Panc1 (cell line): ENCODE results near the gene GNG7. TPM values are rescaled to one million over a fixed set of nuclear protein-coding genes. Genes with fewer than 3 reads are reported as not detected.

Experiments used
- ATAC-seq: fragments of 200-7000 bp; cut with Tn5 transposase; 2 replicates; pipeline ENCODE4 v1.9.1; 2020; ENCODE audit warnings: mild to moderate bottlenecking, moderate library complexity
- BruUV-seq: library from RNA; stranded (reverse); fragments of 400-500 nt; replicated peaks from 2 replicates; lab custom pipeline; 2021; lab: Mats Ljungman, UMichigan
- CTCF ChIA-PET: fragments of 300-600 bp; sonication (Branson Sonifier 250); formaldehyde crosslinking; loops from one replicate; lab custom pipeline; 2022; ENCODE audit warnings: antibody characterized with exemption; lab: Charles Lee
- POLR2A ChIA-PET: fragments of 300-600 bp; sonication (Branson Sonifier 250); formaldehyde crosslinking; loops from one replicate; lab custom pipeline; 2022; ENCODE audit warnings: antibody characterized with exemption; lab: Charles Lee
- DNase-seq: peaks from one replicate; pipeline ENCODE4 v3.0.0-alpha.2; 2010; ENCODE audit warnings: low read depth, low spot score
- H3K27ac ChIP-seq: 2 replicates; pipeline ENCODE4 v1.5.1; 2011; ENCODE audit warnings: mild to moderate bottlenecking, low read length, inconsistent platforms
- H3K27me3 ChIP-seq: fragments of 200-500 bp; sonication (Bioruptor generic); 2 replicates; pipeline ENCODE4 v1.6.0; 2014; ENCODE audit warnings: low read length, inconsistent platforms; ENCODE audit not compliant: control insufficient read depth, insufficient read depth
- H3K36me3 ChIP-seq: fragments of 200-500 bp; sonication (Bioruptor generic); 2 replicates; pipeline ENCODE4 v1.5.1; 2014; ENCODE audit warnings: inconsistent platforms, mild to moderate bottlenecking, low read length, moderate library complexity; ENCODE audit not compliant: control insufficient read depth, insufficient read depth
- H3K4me1 ChIP-seq: 2 replicates; pipeline ENCODE4 v1.5.1; 2011; ENCODE audit warnings: inconsistent platforms, mild to moderate bottlenecking, low read length, moderate library complexity; ENCODE audit not compliant: control insufficient read depth, insufficient read depth
- H3K4me3 ChIP-seq, 2 experiments: 2 replicates each; pipeline ENCODE4 v1.5.1; 2011 to 2012; ENCODE audit warnings: low read depth in 2 of 2, low read length in 2 of 2, mild to moderate bottlenecking in 2 of 2, inconsistent platforms in 1 of 2, moderate library complexity in 1 of 2
- H3K9me3 ChIP-seq: fragments of 200-500 bp; sonication (Bioruptor generic); 2 replicates; pipeline ENCODE4 v1.5.1; 2014; ENCODE audit warnings: low read depth, mild to moderate bottlenecking, inconsistent platforms, low read length, moderate library complexity; ENCODE audit not compliant: control insufficient read depth, insufficient read depth
- CTCF ChIP-seq: fragments of 450-650 bp; IDR thresholded peaks from 2 replicates; pipeline ENCODE4 v1.5.1; 2017; ENCODE audit warnings: mild to moderate bottlenecking
- POLR2AphosphoS5 ChIP-seq: IDR thresholded peaks from 2 replicates; pipeline ENCODE4 v1.6.1; 2012; ENCODE audit warnings: mild to moderate bottlenecking, low read depth, low read length, moderate library complexity
- REST ChIP-seq, 2 experiments: IDR thresholded peaks; 2 replicates each; pipeline ENCODE4 v1.6.1; 2011 to 2012; ENCODE audit warnings: low read depth in 2 of 2, control low read depth in 1 of 2, low read length in 1 of 2, mild to moderate bottlenecking in 1 of 2, moderate library complexity in 1 of 2; ENCODE audit not compliant: insufficient read depth in 1 of 2
- SIN3A ChIP-seq: IDR thresholded peaks from 2 replicates; pipeline ENCODE4 v1.6.1; 2012; ENCODE audit warnings: low read depth, mild to moderate bottlenecking, low read length, moderate library complexity, borderline replicate concordance; ENCODE audit not compliant: insufficient read depth
- TCF7L2 ChIP-seq: IDR thresholded peaks from 2 replicates; pipeline ENCODE4 v1.6.1; 2011; ENCODE audit warnings: mild to moderate bottlenecking, low read depth, low read length, inconsistent platforms
- in situ Hi-C: cut with HindIII; loops from 2 replicates; pipeline ENCODE4 v1.10.0; 2016; ENCODE audit warnings: low sequenced_read_pairs, low pct_unique_long_range_greater_than_20kb
- intact Hi-C: fragments of 100-400 bp; cut with micrococcal nuclease; formaldehyde crosslinking; loops from one replicate; pipeline ENCODE4 v1.10.0; 2022; ENCODE audit not compliant: unreplicated experiment
- total RNA-seq: library from RNA; stranded (reverse); gene quantifications from one replicate; pipeline ENCODE4 v1.2.1, GENCODE V29; 2021; ENCODE audit not compliant: unreplicated experiment

GNG7 gene
- total RNA-seq, 1 experiment from 2014 or later: 0.74 TPM

DNA sequence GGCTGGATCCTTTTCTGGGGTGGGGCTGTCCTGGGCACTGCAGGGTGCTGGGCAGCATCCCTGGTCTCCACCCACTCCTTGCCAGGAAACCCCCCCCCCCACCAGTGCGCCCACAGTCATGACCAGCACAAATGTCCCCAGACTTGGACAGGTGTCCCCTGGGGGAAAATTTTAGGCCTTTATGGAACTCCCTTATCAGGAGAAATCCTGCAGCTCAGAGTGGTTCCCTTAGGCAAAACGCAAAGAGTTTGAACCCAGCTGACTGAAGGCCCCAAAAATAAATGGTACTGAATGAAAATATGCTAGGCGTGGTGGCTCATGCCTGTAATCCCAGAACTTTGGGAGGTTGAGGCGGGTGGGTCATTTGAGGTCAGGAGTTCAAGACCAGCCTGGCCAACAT, 174.8 kb downstream of the GNG7 start:
- Histone ChIP-seq H3K9me3 (peaks cover 5% of the 10 kb centered on the region; the same call in 1 of the 2 replicates), H3K4me1 (peaks cover 32% of the 10 kb centered on the region), H3K27ac (peak overlapping the region; percentile 84), H3K36me3 (no peaks in the 10 kb centered on the region), H3K4me3 (no peak overlapping the region), H3K27me3 (no peaks in the 10 kb centered on the region)
- no peak for DNase-seq
- no peak for ATAC-seq
- ChIA-PET CTCF (interaction anchor here (0.6 kb wide), 1 partner anchor 16 kb away, joined by 9 read pairs; no protein-coding TSS in a partner anchor), POLR2A (interaction anchor here (0.6 kb wide), 1 partner anchor 70 kb away, joined by 7 read pairs; no protein-coding TSS in a partner anchor)
- intact Hi-C loops (no loop called here), in situ Hi-C loops (no loop called here)
- BruUV-seq: no TSS peak
- no peak for TF ChIP-seq REST (IDR thresholded peaks at IDR 0.05; ENCODE audit: insufficient read depth in 1 of 2, low read depth in 2 of 2, low read length in 1 of 2)

DNA sequence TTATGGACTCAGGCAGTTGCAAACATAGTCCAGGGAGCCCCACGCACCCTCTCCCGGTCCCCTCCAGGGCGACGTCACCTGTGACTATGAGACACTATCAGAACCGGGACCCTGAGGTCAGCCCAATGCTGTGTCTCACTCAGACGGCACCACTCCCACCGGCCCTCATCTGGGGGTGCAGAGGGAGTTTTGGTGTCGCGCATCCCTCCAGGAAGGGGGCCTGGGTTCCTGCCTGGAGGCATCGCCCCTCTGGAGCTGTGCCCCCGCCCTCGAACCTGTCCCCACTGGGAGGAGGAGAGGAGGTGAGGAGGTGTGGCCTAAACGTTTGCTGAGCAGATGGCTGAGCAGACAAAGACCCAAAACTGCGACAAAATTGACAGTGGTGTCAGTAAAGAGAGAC, 175.3 kb downstream of the GNG7 start:
- peaks cover 27% of the 10 kb centered on the region for H3K4me1 ChIP-seq
- ATAC-seq: no peak
- TF ChIP-seq POLR2AphosphoS5 (no peak), CTCF (no peak), REST (IDR thresholded peaks at IDR 0.05; ENCODE audit: insufficient read depth in 1 of 2, low read depth in 2 of 2, low read length in 1 of 2) (no peak), TCF7L2 (no peak), SIN3A (no peak)

More for the DNA sequence above, 175.3 kb downstream of the GNG7 start:
- Histone ChIP-seq H3K36me3 (no peaks in the 10 kb centered on the region), H3K27me3 (no peaks in the 10 kb centered on the region), H3K27ac (peak overlapping the region; percentile 84), H3K4me3 (no peak overlapping the region), H3K9me3 (peaks cover under 1% of the 10 kb centered on the region; the same call in 1 of the 2 replicates)
- intact Hi-C loops: no loop called here
- BruUV-seq: no TSS peak
- ChIA-PET CTCF (interaction anchor here (0.6 kb wide), 1 partner anchor 16 kb away, joined by 9 read pairs; no protein-coding TSS in a partner anchor), POLR2A (no interaction called here)
- in situ Hi-C loops: no loop called here
- no peak for DNase-seq
